ENCODE measurements around the gene VPS50.
"Not testable (repeated sequence)": the region's sequence is repeated elsewhere in the genome, so short reads cannot be mapped to it uniquely, and the experiment has no call there.

The VPS50 gene

GRCh38 chr7:93331706-93332105, 99.5 kb downstream of the VPS50 start:
- DNase-seq: no peak

- no peak for DNase-seq
Measured at GRCh38 chr7:93332172-93332571, 100.0 kb downstream of the VPS50 start.

DNA sequence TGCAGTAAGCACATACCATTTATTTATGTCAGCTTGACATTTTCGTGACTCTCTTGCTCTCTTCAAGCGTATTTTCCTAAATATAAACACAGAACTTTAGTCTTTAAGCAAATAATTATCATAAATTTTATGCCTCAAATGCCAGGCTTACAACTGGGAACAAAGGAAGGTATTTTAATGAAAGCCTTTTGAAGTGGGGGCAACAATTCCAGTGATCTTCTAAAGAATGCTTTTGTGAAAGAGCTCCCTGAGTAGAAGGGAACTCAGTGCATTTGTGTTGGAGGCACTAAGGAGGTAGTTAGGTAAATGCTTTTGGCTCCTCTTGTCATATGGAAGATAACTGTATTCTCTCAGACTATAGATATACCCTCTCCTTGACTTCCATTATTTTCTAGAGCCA, 104.9 kb downstream of the VPS50 start:
- no peak for DNase-seq

GRCh38 chr7:93342178-93342577, 110.0 kb downstream of the VPS50 start:
- DNase-seq: not testable (repeated sequence)

- no peak for DNase-seq
Measured at GRCh38 chr7:93350338-93350737, 118.2 kb downstream of the VPS50 start.

GRCh38 chr7:93352881-93353280, 120.7 kb downstream of the VPS50 start:
- DNase-seq: no peak

DNA sequence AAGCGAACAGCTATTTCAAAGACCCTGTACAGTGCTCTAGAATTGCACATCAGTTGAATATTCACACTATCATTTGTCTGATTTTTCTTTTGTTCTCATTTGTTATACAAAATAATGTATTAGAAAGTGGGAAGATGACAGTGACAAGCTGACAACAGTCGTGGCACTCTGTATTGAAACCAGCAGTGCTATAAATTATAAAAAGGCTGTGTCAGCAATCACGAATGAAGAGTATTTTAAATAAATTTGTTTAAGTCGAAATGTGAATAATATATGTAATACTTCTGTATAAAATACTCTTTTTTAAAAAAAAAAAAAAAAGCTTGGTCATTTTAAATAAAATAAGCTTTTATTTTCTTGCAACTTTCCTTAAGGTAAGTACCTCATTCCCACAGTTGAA, 122.6 kb downstream of the VPS50 start:
- DNase-seq: no peak

DNA sequence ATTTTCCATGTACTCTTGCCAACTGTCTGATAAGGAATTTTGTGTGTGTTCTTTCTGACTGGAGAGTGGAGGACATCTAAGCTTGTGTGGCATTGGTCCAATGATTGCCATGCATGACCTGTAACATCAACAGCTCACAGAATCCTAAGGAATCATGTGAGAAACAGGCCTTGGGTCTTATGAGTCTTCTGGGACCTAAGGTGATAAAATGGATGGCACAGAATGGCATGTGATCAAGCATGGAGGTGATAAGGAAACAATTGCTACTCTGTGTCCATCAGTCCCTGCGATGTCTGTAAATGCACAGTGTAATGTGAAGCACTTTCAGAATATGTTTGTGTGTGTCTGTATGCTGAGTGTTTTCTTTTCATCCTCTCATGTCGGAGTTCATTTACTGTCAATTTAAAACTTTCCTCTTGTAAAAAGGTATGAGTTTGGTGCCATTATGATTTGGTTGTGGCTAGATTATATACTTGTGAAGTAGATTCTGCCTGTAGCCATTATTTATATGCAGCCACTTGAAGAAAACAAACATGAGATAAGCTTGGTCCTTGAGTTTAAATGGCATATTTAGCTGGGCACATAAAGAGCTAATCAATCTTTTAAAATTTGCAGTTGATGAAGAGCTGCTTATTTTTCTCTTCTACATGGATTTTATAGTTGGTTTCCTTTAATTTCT, 127.5 kb downstream of the VPS50 start:
- DNase-seq: no peak

GRCh38 chr7:93361853-93362252, 129.7 kb downstream of the VPS50 start:
- no peak for DNase-seq

DNA sequence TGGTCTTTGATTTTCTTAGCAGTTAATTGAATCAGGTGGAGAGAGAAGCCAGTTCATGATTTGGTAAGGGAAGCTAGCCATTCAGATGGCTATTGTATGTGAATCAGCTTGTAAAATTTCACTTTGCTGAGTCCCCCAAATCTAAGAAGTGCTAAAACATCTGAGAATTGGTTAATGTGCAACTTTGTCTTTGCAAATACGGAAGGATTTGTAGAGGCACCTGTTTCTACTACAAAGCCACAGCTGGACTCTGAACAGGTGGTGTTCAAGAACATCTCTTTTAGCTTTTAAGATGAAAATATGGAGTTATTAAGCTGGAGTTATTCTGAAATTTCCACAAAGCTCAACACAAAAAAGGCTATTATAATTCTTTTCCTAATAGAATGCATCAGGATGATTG, 132.6 kb downstream of the VPS50 start:
- no peak for DNase-seq

DNA sequence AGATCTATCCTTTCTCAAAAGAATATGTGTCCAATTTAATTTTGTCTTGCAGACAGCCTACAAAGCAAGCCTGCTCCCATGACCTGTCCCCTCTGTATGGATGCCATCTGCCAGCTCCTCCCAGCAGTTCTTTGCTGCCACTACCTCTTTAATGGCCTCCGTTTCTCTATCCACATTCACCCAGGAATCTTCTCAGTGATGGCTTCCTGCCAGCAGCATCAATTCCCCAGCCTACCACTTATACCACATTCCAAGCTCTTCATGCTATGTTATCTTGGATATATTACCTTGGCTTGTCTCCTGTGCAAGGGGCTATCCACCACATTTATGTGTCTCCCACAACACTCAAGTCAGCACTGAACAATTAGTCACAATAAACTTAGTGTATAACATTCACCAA, 133.2 kb downstream of the VPS50 start:
- no peak for DNase-seq

- no peak for DNase-seq
Measured at GRCh38 chr7:93366816-93367215, 134.7 kb downstream of the VPS50 start.

GRCh38 chr7:93367254-93367653, 135.1 kb downstream of the VPS50 start:
- DNase-seq: no peak

GRCh38 chr7:93370937-93371336, 138.8 kb downstream of the VPS50 start:
- DNase-seq: not testable (repeated sequence)

GRCh38 chr7:93373537-93373936, 141.4 kb downstream of the VPS50 start:
- no peak for DNase-seq

DNA sequence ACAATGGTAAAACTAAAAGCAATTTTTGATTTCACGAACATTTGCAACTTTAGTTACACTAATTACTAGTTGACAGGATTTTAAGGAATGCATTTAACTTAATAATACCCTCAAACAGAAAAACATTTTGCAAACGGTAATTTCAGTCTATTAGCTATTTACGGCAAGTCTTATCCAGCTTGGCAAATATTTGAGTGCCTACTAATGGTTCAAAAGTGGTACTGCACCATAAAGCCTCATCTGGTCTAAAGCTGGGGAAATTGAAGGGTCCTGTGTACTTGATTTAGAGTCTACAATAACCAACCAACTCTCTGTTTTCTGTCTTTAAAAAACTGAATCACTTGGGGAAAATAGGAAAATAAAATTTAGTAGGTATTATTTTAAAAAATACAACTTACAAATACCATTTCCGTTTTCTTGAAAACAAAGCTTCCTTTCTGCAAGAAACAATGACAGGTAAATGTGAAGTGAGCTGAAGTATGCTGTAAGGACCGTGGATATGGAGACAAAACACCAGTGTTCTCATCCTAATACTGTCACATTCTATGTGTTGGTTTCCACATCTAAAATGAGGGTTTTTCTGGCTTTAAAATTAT, 142.3 kb downstream of the VPS50 start:
- no peak for DNase-seq

- no peak for DNase-seq
Measured at GRCh38 chr7:93375603-93376002, 143.4 kb downstream of the VPS50 start.

GRCh38 chr7:93378131-93378760, 146.1 kb downstream of the VPS50 start:
- no peak for DNase-seq

DNA sequence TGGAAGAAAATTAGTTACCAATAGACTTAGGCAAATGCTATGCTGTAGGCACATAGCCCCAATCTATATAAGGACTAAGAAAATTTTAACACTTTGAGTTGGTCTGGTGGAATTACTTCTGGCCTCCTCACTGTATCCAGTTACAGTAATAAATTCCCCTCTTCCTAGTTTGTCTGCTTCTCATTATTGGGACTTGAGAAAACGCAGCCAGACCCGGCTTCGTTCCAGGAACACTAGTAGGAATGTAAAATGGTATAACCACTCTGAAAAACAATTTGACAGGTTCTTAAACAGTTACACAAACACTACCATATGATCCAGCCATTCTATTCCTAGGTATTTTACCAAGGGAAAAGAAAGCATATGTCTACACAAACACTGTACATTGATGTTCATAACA, 150.2 kb downstream of the VPS50 start:
- DNase-seq: no peak

DNA sequence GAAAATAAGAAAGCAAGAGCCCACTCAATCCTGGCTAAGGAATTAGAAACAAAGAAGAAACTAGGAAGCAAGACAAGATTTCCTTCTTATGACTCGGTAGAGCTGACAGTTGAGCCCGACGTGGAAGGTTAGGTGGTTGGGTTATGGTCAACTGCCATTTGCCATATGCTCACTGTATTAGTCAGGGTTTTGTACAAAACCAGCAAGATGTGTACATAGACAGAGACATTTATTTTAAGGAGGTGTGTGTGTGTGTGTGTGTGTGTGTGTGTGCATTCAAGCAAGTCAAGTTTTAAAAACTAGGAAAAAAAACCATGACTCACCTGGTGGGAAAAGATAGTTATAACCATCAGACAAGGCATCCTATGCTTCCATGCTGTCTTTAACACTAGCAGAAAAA, 158.5 kb downstream of the VPS50 start:
- DNase-seq: no peak

GRCh38 chr7:93392984-93393383, 160.8 kb downstream of the VPS50 start:
- DNase-seq: no peak

DNA sequence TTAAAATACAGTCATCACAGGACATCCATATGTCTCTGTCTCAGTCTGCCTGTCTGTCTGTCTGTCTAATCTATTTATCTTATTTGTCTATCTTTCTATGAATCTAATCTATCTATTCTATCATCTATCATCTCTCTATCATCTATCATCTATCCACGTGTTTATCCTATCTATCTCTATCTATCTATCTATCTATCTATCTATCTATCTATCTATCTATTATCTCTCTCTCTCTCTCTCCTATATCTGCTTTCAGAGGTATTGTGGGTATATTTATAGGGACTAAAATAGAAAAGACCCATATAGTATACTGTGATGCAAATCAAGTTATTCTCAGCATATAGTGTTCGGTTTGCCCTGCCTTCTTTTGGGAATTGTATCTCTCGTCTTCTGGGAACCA, 167.5 kb downstream of the VPS50 start:
- DNase-seq: no peak

- DNase-seq: no peak
Measured at GRCh38 chr7:93402944-93403343, 170.8 kb downstream of the VPS50 start.
